HepG2 (cell line): ENCODE results near the gene PTPN12. TPM values are rescaled to one million over a fixed set of nuclear protein-coding genes. Genes with fewer than 3 reads are reported as not detected.

Experiments
- ARHGAP35 ChIP-seq: sonication (generic); formaldehyde crosslinking; IDR thresholded peaks from 2 replicates; pipeline ENCODE4 v1.9.0; 2022; ENCODE audit warnings: mild to moderate bottlenecking, inconsistent platforms, moderate library complexity, missing genetic modification reagents, borderline replicate concordance
- HNRNPH1 ChIP-seq: fragments of 200-400 bp; formaldehyde crosslinking; optimal IDR thresholded peaks from 2 replicates; pipeline ENCODE3; 2017; ENCODE audit warnings: mild to moderate bottlenecking, low read depth, low read length
- LCORL ChIP-seq, 2 experiments: fragments of 450-650 bp in 1 of 2; sonication (generic) in 1 of 2; formaldehyde crosslinking in 1 of 2; IDR thresholded peaks; 2 replicates each; pipeline versions ENCODE4 v1.5.0 to v1.6.1; 2017 to 2020; ENCODE audit warnings: antibody characterized with exemption in 1 of 2, missing genetic modification reagents in 1 of 2
- NKX3-1 ChIP-seq: sonication (generic); formaldehyde crosslinking; IDR thresholded peaks from 2 replicates; pipeline ENCODE4 v1.5.0; 2020; ENCODE audit warnings: missing genetic modification reagents
- PCBP2 ChIP-seq: fragments of 200-400 bp; formaldehyde crosslinking; optimal IDR thresholded peaks from 2 replicates; pipeline ENCODE3; 2018; ENCODE audit warnings: low read length, low read depth; ENCODE audit not compliant: poor library complexity, severe bottlenecking
- RARG ChIP-seq: sonication (generic); formaldehyde crosslinking; IDR thresholded peaks from 2 replicates; pipeline ENCODE4 v1.4.0; 2020; ENCODE audit warnings: low read depth, mild to moderate bottlenecking, missing genetic modification reagents
- SALL1 ChIP-seq: sonication (generic); formaldehyde crosslinking; IDR thresholded peaks from 2 replicates; pipeline ENCODE4 v1.8.0; 2022; ENCODE audit warnings: mild to moderate bottlenecking, missing genetic modification reagents
- SAP130 ChIP-seq: IDR thresholded peaks from 2 replicates; pipeline ENCODE4 v1.6.1; 2016; ENCODE audit warnings: low read depth
- SIX4 ChIP-seq: sonication (generic); formaldehyde crosslinking; IDR thresholded peaks from 2 replicates; pipeline ENCODE4 v1.4.0; 2020; ENCODE audit warnings: missing genetic modification reagents
- SMC3 ChIP-seq: IDR thresholded peaks from 2 replicates; pipeline ENCODE4 v1.6.1; 2011; ENCODE audit warnings: low read length, improper control_type of control experiment
- SNRNP70 ChIP-seq: fragments of 200-400 bp; formaldehyde crosslinking; IDR thresholded peaks from 2 replicates; pipeline ENCODE4 v1.6.1; 2017; ENCODE audit warnings: mild to moderate bottlenecking, low read depth, low read length, moderate library complexity
- TBL1XR1 ChIP-seq: fragments of 150-350 bp; IDR thresholded peaks from 2 replicates; pipeline ENCODE4 v1.6.1; 2014; ENCODE audit warnings: borderline replicate concordance, low read length; ENCODE audit not compliant: partially characterized antibody
- ZEB1 ChIP-seq: IDR thresholded peaks from 2 replicates; pipeline ENCODE4 v1.6.1; 2012; ENCODE audit warnings: mild to moderate bottlenecking, low read depth, inconsistent platforms; ENCODE audit not compliant: insufficient replicate concordance
- ZHX1 ChIP-seq: sonication (generic); formaldehyde crosslinking; IDR thresholded peaks from 2 replicates; pipeline ENCODE4 v1.8.1; 2022; ENCODE audit warnings: low read depth, mild to moderate bottlenecking, missing genetic modification reagents
- ZIK1 ChIP-seq: sonication (generic); formaldehyde crosslinking; IDR thresholded peaks from 2 replicates; pipeline ENCODE4 v1.5.0; 2020; ENCODE audit warnings: mild to moderate bottlenecking, low read depth, missing genetic modification reagents, borderline replicate concordance
- ZNF501 ChIP-seq: sonication (generic); formaldehyde crosslinking; IDR thresholded peaks from 2 replicates; pipeline ENCODE4 v1.5.1; 2020; ENCODE audit warnings: mild to moderate bottlenecking, moderate library complexity, missing genetic modification reagents
- ZNF709 ChIP-seq: sonication (generic); formaldehyde crosslinking; IDR thresholded peaks from 2 replicates; pipeline ENCODE4 v1.5.0; 2020; ENCODE audit warnings: mild to moderate bottlenecking, missing genetic modification reagents
- ZNF777 ChIP-seq: sonication (generic); formaldehyde crosslinking; IDR thresholded peaks from 2 replicates; pipeline ENCODE4 v1.4.0; 2020; ENCODE audit warnings: missing genetic modification reagents
- polyA plus RNA-seq, 8 experiments: library from polyadenylated mRNA; depleted of rRNA in 3 of 8; stranded (reverse) in 7 of 8; unstranded in 1 of 8; fragments of >200 nt; fragmentation: Illumina TruSeq in 4 of 8; extraction: Trizol in 4 of 8; gene quantifications; 2 replicates each; pipeline versions ENCODE4 v1.2.1 to v1.2.3, GENCODE V29; 2011 to 2016; ENCODE audit warnings: low read depth in 4 of 8, missing spikeins in 1 of 8, mixed read lengths in 1 of 8; ENCODE audit not compliant: insufficient read depth in 1 of 8
- total RNA-seq, 5 experiments: library from RNA; depleted of rRNA; stranded (reverse); fragments of >200 nt; fragmentation: Illumina TruSeq; extraction: Trizol; gene quantifications; 2 replicates each; pipeline ENCODE4 v1.2.3, GENCODE V29; 2016; ENCODE audit warnings: low read depth in 1 of 5
- TF ChIP-seq, protein P1 (sequence below): sonication (generic); formaldehyde crosslinking; IDR thresholded peaks from 2 replicates; pipeline ENCODE4 v1.5.0; 2020; ENCODE audit warnings: mild to moderate bottlenecking, missing genetic modification reagents
- TF ChIP-seq, protein P2 (sequence below): sonication (generic); formaldehyde crosslinking; IDR thresholded peaks from 2 replicates; pipeline ENCODE4 v1.4.0; 2020; ENCODE audit warnings: missing genetic modification reagents, borderline replicate concordance
- TF ChIP-seq, protein P3 (sequence below): sonication (generic); formaldehyde crosslinking; IDR thresholded peaks from 2 replicates; pipeline ENCODE4 v1.4.0; 2020; ENCODE audit warnings: missing genetic modification reagents

The PTPN12 gene
- total and polyA plus RNA-seq, 2 of the 13 experiments (the other 11 are each of a cell fraction or from before 2014, with no cell fraction given), result 22.9 to 56.8 TPM

DNA sequence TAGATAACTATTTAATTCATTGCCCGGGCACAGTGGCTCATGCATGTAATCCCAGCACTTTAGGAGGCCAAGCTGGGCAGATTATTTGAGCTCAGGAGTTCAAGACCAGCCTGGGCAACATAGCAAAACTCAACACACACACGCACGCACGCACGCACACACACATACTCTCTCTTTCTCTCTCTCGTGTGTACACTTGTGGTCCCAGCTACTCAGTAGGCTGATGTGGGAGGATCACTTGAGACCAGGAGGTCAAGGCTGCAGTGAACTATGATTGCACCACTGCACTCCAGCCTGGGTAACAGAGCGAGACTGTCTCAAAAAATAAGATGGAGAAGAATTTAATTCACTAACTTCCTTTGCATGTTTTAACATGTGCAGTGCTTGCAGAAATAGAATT lies 38.1 kb downstream of the PTPN12 start (continued):
- TF ChIP-seq, protein P1, sequence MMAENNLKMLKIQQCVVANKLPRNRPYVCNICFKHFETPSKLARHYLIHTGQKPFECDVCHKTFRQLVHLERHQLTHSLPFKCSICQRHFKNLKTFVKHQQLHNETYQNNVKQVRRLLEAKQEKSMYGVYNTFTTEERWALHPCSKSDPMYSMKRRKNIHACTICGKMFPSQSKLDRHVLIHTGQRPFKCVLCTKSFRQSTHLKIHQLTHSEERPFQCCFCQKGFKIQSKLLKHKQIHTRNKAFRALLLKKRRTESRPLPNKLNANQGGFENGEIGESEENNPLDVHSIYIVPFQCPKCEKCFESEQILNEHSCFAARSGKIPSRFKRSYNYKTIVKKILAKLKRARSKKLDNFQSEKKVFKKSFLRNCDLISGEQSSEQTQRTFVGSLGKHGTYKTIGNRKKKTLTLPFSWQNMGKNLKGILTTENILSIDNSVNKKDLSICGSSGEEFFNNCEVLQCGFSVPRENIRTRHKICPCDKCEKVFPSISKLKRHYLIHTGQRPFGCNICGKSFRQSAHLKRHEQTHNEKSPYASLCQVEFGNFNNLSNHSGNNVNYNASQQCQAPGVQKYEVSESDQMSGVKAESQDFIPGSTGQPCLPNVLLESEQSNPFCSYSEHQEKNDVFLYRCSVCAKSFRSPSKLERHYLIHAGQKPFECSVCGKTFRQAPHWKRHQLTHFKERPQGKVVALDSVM, result no peak
- TF ChIP-seq PCBP2 (no peak), SNRNP70 (no peak), ZNF709 (CRISPR knock-in tag) (no peak), NKX3-1 (CRISPR knock-in tag) (no peak), RARG (no peak), ZNF501 (CRISPR knock-in tag) (no peak), SALL1 (CRISPR knock-in tag) (peak; percentile 93), SIX4 (CRISPR knock-in tag) (no peak), ARHGAP35 (no peak), LCORL (IDR thresholded peaks at IDR 0.05) (no peak), LCORL (CRISPR knock-in tag; IDR thresholded peaks at IDR 0.05) (peak; percentile 78), HNRNPH1 (no peak), ZNF777 (CRISPR knock-in tag) (no peak), ZEB1 (no peak), ZHX1 (0 out of 2 replicates have a peak, but pooled peaks have one; percentile 70), TBL1XR1 (no peak), SAP130 (CRISPR knock-in tag) (peak; percentile 66), ZIK1 (CRISPR knock-in tag) (no peak), SMC3 (peak; percentile 28; the same call in 1 of the 2 replicates)
- TF ChIP-seq, protein P2, sequence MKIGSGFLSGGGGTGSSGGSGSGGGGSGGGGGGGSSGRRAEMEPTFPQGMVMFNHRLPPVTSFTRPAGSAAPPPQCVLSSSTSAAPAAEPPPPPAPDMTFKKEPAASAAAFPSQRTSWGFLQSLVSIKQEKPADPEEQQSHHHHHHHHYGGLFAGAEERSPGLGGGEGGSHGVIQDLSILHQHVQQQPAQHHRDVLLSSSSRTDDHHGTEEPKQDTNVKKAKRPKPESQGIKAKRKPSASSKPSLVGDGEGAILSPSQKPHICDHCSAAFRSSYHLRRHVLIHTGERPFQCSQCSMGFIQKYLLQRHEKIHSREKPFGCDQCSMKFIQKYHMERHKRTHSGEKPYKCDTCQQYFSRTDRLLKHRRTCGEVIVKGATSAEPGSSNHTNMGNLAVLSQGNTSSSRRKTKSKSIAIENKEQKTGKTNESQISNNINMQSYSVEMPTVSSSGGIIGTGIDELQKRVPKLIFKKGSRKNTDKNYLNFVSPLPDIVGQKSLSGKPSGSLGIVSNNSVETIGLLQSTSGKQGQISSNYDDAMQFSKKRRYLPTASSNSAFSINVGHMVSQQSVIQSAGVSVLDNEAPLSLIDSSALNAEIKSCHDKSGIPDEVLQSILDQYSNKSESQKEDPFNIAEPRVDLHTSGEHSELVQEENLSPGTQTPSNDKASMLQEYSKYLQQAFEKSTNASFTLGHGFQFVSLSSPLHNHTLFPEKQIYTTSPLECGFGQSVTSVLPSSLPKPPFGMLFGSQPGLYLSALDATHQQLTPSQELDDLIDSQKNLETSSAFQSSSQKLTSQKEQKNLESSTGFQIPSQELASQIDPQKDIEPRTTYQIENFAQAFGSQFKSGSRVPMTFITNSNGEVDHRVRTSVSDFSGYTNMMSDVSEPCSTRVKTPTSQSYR (CRISPR knock-in tag), result no peak
- TF ChIP-seq, protein P3, sequence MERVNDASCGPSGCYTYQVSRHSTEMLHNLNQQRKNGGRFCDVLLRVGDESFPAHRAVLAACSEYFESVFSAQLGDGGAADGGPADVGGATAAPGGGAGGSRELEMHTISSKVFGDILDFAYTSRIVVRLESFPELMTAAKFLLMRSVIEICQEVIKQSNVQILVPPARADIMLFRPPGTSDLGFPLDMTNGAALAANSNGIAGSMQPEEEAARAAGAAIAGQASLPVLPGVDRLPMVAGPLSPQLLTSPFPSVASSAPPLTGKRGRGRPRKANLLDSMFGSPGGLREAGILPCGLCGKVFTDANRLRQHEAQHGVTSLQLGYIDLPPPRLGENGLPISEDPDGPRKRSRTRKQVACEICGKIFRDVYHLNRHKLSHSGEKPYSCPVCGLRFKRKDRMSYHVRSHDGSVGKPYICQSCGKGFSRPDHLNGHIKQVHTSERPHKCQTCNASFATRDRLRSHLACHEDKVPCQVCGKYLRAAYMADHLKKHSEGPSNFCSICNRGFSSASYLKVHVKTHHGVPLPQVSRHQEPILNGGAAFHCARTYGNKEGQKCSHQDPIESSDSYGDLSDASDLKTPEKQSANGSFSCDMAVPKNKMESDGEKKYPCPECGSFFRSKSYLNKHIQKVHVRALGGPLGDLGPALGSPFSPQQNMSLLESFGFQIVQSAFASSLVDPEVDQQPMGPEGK (CRISPR knock-in tag), result peak; percentile 59
